Activated CD8-positive, alpha-beta memory T cell treated with anti-CD3 and anti-CD28 coated beads, Interleukin-2, amount 50 U/mL, for 1 hour (primary cell): ENCODE measurements around the gene MUC22.
A peak's percentile ranks its signal among the peaks of the same experiment; 100 is the strongest.

Experiments used
- DNase-seq: peaks from one replicate; pipeline ENCODE4 v3.0.0-alpha.2; 2020; ENCODE audit errors: extremely low read depth

The MUC22 gene

GRCh38 chr6:31079656-31080261 is 69.5 kb downstream of the MUC22 start:
- DNase-seq = peak; percentile 33

DNA sequence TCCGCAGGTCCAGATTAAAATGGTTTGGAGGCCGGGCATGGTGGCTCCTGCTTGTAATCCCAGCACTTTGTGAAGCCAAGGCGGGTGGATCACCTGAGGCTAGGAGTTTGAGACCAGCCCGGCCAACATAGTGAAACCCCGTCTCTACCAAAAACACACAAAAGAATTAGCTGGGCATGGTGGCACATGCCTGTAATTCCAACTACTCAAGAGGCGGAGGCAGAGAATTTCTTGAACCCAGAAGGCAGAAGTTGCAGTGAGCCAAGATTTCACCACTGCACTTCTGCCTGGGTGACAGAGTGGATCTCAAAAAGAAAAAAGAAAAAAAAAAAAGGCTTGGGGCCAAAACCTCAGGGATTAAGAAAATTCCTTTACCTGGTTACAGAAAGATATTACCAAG is 71.6 kb downstream of the MUC22 start:
- DNase-seq = no peak

- DNase-seq = no peak
These were observed 73.6 kb downstream of the MUC22 start for GRCh38 chr6:31083742-31084354.
